GM12873 (cell line): Measurements from ENCODE around the gene PEMT.

ENCODE experiments used
- TF ChIP-seq, protein P1 (sequence below): IDR thresholded peaks from 2 replicates; pipeline ENCODE4 v1.5.1; 2012; ENCODE audit warnings: low read depth, mild to moderate bottlenecking, moderate library complexity, low read length, control low read depth; ENCODE audit not compliant: insufficient read depth; ENCODE audit errors: missing control alignments

PEMT gene

DNA sequence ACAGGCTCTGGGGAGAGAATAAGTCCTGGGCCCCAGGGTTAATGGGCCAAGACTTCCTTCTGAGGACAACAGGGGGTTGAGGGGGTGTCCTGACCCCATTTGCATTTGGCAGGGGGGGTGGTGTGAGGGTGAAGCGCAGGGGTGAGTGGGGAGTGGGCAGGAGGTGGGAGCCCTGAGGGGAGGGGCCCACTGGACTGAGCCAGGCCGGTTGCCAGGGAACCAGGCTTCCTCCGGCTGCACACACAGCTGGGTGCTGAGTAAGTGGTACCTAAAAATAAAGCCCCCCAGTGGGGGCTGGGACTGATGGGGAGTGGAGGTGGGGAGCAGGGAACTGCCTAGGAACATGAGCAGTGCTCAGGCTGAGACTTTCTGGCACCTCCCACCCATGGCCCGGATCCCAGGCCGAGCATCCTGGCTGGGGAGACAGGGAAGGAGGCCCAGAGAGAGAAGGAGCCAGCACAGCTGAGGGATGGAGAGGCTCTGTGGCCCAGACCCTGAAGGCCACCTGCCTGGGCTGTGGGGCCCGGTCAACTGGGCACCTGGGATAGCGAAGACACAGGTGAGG lies 87.9 kb downstream of the PEMT start:
- TF ChIP-seq, protein P1, sequence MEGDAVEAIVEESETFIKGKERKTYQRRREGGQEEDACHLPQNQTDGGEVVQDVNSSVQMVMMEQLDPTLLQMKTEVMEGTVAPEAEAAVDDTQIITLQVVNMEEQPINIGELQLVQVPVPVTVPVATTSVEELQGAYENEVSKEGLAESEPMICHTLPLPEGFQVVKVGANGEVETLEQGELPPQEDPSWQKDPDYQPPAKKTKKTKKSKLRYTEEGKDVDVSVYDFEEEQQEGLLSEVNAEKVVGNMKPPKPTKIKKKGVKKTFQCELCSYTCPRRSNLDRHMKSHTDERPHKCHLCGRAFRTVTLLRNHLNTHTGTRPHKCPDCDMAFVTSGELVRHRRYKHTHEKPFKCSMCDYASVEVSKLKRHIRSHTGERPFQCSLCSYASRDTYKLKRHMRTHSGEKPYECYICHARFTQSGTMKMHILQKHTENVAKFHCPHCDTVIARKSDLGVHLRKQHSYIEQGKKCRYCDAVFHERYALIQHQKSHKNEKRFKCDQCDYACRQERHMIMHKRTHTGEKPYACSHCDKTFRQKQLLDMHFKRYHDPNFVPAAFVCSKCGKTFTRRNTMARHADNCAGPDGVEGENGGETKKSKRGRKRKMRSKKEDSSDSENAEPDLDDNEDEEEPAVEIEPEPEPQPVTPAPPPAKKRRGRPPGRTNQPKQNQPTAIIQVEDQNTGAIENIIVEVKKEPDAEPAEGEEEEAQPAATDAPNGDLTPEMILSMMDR: no peak

DNA sequence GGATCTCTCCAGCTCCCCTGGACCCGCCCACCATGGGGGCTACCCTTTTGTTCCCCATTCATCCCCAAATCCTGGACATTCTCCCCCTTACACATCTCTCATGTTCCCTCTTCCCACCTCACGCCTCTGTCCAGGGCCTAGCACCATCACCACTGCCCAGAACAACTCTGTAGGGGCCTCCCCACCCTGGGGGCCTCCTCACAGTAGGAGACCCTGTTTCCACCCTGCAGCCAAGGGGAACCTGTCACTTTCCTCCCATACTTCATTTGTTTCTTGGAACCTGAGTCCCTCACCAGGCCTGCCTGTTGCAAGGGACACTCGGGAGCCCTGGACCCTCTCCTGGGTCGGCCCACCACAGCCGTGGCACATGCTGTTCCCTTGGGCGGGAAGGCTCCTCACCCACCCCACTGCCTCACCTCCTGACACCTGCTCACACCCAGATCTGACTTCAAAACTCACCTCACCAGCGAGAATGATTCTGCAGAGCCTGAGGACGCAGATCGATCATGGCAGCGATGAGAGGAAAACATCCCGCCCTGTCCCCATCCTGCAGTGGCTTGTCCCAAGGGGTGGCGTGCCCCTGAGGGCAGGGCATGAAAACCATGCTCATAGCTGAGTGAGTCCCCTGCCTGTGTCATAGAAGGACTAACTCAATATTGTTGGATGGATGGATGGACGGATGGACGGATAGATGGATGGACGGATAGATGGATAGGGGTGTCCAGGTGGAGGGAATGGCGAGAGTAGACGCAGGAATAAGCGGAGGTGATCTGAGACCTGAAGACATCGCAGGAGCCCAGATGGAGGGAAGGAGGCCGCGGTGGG lies 88.6 kb downstream of the PEMT start:
- TF ChIP-seq, protein P1: no peak

DNA sequence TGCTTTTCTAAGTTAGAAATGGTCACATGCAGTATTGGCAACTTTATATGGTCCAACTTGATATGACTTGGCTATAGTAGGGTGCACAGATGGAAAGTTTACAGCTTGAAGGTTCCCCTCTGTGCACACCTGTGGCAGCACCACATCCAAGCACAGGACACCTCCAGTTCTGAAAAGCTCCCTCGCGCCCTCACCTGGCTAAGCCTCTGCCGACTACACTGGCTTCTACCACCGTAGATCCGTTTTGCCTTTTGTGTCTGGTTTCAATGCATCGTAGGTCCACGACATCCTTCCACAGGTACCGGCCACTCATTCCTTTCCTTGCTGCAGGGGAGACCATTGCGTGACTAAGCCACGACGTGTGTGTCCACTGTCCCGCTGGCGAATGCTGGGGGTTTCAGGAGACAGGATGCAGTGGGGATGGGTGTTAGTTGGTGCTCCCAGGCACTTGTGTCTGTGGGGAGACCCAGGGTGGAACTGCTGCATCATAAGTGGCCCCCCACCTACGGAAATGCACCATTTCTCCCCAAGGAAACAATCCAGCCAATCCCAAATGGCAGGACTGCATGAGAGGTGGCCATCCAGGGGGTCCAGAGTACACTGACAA lies 90.4 kb downstream of the PEMT start:
- TF ChIP-seq, protein P1: no peak

DNA sequence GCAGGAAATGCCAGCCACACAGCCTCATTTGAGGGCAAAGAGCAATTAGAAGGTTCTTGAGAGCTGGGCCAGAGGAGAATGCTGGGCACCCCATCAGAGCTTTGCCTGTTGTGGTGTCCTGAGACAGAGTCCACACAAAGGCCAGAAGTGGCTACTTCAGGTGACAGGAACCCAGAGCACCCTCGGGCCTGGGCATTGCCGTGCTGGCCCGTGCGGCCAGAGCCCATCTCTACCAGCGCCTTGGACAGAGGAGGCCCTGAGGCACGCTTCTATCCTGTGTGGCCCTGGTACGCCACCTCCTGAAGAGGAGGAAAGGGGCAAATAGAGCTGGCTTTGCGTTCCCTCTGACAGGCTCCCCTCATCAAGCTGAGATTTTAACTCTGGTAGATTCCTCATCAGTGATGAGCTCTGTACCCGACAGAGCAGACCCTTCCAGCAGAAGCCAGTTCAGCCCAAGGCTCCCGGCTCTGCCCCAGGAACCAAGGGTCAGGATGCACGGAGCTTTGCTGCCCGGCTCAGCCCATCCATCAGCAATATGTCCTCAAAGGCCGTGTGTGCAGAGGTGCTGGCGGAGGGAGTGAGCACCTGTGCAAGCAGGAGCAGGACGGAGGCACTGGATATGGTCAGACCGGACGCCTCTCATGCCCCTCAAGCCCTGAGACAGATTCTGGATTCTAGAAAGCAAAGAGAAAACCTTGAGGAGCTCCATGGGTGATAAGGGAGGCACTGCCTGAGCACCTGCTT lies 91.9 kb downstream of the PEMT start:
- TF ChIP-seq, protein P1: no peak

DNA sequence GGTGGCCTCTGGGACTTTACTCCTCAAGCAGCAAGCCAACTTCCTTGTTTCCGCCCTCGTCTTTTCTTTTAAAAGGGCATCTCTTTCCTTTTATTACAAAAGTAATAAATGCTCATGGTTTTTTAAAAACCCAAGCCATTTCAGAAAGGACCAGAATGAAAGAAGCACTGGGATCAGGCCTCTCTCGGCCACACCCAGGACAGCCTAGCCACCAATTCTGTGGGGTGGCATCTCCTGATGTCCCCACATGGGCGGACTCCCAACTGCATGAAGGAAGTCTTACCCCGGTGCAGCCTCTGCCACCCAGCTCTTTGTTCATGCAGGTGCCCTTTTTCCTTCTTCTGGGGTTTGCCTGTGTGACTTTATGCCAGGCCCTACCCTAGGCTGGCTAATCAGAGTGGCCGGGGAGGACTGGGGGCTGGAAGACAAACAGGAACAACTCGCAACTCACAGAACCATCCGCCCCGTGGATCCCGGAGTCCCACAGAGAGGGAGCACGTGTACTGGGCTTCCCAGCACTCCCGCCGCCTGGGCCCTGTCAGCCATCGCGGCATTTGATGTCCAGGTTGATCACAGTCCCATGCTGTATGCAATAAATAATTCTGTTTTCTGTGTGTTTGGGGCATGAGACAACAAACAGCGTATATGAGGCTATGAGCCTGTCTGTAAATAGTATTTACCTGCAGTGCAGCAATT lies 92.8 kb downstream of the PEMT start:
- TF ChIP-seq, protein P1: no peak

DNA sequence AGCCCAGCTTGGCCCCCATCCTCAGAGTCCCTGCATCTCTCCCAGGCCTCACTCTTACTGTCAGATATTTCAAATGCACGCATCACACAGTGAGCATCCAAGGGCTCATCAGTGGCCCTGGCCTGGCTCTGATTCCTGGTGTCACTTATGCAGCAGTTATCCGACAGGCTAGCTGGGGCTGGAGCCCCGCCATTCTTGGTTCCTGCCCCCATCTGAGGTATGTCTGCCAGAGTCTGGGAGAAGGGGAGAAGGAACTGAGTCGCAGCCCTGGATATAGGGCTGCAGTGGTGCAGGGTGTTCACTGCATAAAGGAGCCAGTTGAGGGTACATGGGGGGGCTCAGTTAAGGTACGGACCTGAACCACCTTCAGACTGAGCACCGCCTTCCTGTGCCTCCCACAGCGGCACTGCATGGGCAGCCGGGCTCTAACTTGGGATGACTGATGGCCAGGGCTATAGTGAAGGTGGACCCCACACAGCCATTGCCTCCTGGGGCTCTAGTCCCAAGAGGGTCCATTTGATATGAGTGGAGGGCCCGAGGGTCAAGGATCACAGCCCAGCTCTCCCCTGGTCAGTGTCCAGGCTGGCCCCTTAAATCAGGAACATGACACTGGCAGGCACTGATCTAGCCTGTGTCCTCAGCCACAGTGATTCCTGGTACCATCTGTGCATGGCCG lies 93.5 kb downstream of the PEMT start:
- TF ChIP-seq, protein P1: no peak
